ENCODE data around the gene CERS6. TPM values are rescaled to one million over a fixed set of nuclear protein-coding genes. Genes with fewer than 3 reads are reported as not detected.

CERS6 gene
- polyA plus RNA-seq, 1 donor from 2014 or later: 59.3 TPM

DNA sequence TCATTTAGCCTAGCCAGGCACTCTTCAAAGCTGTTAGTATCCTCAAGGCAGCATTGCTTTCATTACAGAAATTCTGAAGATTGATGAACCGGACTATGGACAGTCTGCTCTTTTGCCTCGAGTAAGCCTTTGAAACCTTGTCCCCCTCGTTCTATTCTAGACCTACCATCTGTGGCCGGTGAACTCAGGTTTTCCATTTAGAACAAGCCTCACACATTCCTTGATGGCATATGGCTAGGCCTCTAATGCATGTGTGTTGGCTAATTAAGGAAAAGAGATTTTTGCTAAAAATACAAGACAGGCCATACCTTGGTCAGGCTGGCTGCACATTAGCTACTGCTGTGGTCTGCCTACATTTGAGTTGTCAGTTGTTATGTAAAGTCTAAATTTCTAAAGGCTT is 111.8 kb downstream of the CERS6 start:
- Histone ChIP-seq H3K4me2 (ENCODE audit: low read length) (no peak overlapping the region), H3K9me3 (ENCODE audit: low read length) (no peaks in the 10 kb centered on the region), H3K9ac (ENCODE audit: low read length) (no peak overlapping the region), H3K9me2 (ENCODE audit: insufficient read depth, low read length) (no peaks in the 10 kb centered on the region), H3K27me3 (ENCODE audit: insufficient read depth, low read depth, low read length) (no peaks in the 10 kb centered on the region), H3K27ac (ENCODE audit: low read length) (no peak overlapping the region), H3K4me3 (ENCODE audit: low read length) (no peak overlapping the region), H2AFZ (ENCODE audit: low read depth, low read length) (no peak overlapping the region), H4K20me1 (ENCODE audit: insufficient read depth) (no peaks in the 10 kb centered on the region), H3F3A (ENCODE audit: insufficient read depth, low read length, poor library complexity, severe bottlenecking) (peaks cover 3% of the 10 kb centered on the region), H3K79me2 (replicated peaks; ENCODE audit: insufficient read depth, low read length) (peaks cover 35% of the 10 kb centered on the region), H3K36me3 (ENCODE audit: insufficient read depth, low read length) (no peaks in the 10 kb centered on the region)
- TF ChIP-seq EP300 (conservative IDR thresholded peaks at IDR 0.05; ENCODE audit: poor library complexity, severe bottlenecking): no peak
- TF ChIP-seq EZH2 (IDR thresholded peaks at IDR 0.05; ENCODE audit: borderline replicate concordance, insufficient read depth, low read length, poor library complexity, severe bottlenecking): no peak
- no peak for TF ChIP-seq REST (IDR thresholded peaks at IDR 0.05; ENCODE audit: borderline replicate concordance)
- no peak for TF ChIP-seq TAF1 (IDR thresholded peaks at IDR 0.05; ENCODE audit: low read depth)
- no peak for TF ChIP-seq CTCF (IDR thresholded peaks at IDR 0.05; ENCODE audit: poor library complexity, severe bottlenecking)
- TF ChIP-seq MXI1 (conservative IDR thresholded peaks at IDR 0.05; ENCODE audit: poor library complexity, severe bottlenecking): no peak
- no peak for TF ChIP-seq RAD21 (conservative IDR thresholded peaks at IDR 0.05)
- no peak for TF ChIP-seq SMC3 (conservative IDR thresholded peaks at IDR 0.05; ENCODE audit: poor library complexity)
- TF ChIP-seq POLR2AphosphoS5 (IDR thresholded peaks at IDR 0.05): no peak

DNA sequence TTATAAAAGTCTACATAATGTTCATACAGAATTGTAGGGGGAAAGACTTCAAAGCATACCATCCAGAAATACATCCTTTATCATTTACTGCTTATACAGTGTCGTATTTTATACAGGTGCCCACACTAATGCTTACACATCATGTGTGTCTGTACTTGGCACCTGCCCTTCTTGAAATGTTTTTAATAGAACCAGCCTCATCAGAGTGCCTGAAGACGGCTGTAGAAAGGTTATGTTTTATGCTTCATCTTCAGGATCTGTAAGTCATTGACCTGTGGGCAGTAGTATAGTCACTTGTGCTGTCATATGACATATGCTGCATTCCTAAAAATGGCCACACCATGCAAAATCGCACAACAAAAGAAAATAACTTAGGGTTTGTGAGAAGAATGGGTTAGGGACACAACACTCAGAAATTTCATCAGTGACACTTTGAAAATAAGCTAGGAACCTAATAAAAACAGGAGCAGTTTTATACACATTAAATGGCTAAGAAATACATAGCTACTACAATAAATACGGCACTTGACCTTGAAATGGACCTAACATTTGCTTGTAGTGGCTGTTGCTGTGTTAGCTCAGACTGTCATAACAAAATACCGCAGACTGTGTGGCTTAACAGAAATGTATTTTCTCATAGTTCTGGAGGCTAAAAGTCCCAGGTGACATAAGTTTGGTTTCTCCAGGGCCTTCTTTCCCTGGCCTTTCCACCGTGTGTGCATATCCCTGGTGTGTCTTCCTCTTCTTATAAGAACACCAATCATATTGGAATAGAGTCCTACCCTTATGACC is 112.6 kb downstream of the CERS6 start:
- Histone ChIP-seq H3K4me2 (ENCODE audit: low read length) (no peak overlapping the region), H3K27ac (ENCODE audit: low read length) (no peak overlapping the region), H3K36me3 (ENCODE audit: insufficient read depth, low read length) (no peaks in the 10 kb centered on the region), H3K79me2 (replicated peaks; ENCODE audit: insufficient read depth, low read length) (peaks cover 30% of the 10 kb centered on the region), H3K4me3 (ENCODE audit: low read length) (no peak overlapping the region), H3K9me3 (ENCODE audit: low read length) (no peaks in the 10 kb centered on the region), H4K20me1 (ENCODE audit: insufficient read depth) (no peaks in the 10 kb centered on the region), H3K27me3 (ENCODE audit: insufficient read depth, low read depth, low read length) (no peaks in the 10 kb centered on the region), H3K9ac (ENCODE audit: low read length) (no peak overlapping the region), H3K9me2 (ENCODE audit: insufficient read depth, low read length) (no peaks in the 10 kb centered on the region), H2AFZ (ENCODE audit: low read depth, low read length) (no peak overlapping the region), H3F3A (ENCODE audit: insufficient read depth, low read length, poor library complexity, severe bottlenecking) (peaks cover 3% of the 10 kb centered on the region)
- TF ChIP-seq EP300 (conservative IDR thresholded peaks at IDR 0.05; ENCODE audit: poor library complexity, severe bottlenecking) (no peak), RAD21 (conservative IDR thresholded peaks at IDR 0.05) (no peak)
